C1 segment of cervical spinal cord (tissue), 14 donors: ENCODE measurements around the gene SMARCB1.

Source experiments
- DNase-seq, 14 donors: peaks; one replicate each; lab custom pipeline; 2025; lab: John Stamatoyannopoulos, UW

Gene SMARCB1

DNA sequence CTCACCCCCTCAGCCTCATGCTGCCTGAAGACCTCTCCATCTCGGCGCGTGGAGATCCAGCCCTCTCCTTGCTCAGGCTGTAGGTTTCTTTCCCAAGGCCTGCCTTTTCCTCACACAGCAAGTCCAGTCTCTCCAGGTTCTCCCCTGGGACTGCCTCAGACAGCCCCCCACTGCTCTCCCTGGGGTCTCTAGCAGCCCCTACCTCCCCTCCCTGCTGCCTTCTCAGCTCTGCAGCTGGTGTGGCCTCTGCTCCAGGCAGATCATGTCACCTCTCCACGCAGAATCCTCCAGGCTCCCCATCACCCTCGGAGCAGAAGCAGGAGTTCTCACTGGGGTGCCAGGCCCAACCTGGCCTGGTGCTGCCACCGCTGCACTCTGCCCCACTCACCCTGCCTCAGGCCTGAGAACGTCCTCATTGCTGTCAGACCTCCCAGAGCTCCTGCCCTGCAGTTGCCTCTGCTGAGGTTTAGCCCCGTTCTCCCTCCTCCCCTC lies 15.2 kb downstream of the SMARCB1 start:
- no peak for DNase-seq

DNA sequence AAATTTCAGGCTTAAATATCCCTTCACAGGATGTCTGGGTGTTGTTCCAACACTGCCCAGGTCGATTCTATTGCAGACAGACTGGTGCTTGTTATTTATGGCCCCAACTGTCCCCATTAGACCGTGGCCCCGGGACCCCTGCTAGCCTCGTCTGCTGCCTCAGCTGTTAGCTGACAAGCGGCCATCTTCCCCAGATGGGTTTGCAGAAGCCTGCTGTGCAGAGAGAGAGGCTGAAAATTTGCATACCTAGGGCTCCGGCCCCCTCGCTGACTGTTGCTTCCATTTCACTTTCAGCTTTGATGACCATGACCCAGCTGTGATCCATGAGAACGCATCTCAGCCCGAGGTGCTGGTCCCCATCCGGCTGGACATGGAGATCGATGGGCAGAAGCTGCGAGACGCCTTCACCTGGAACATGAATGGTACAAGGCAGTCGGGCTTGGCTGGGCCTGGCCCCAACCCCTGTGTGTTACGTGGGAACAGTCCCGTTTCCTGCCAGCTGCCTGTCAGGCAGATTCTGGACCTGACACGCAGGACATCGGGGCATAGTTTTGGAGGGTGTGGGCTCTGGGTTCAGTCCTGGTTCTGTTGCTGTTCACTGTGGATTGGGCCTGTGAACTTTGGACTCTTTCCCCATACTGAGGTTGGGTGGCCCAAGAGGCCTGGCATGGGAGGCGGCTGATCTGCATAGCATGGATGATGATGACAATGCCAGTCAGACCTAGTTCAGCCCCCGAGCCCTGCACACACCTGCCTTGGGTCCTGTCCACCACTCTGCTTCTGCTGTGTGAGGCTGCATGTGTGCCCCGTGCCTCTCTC lies 16.4 kb downstream of the SMARCB1 start:
- peak in 2 of 14 donors; percentile 25 to 98 for DNase-seq

DNA sequence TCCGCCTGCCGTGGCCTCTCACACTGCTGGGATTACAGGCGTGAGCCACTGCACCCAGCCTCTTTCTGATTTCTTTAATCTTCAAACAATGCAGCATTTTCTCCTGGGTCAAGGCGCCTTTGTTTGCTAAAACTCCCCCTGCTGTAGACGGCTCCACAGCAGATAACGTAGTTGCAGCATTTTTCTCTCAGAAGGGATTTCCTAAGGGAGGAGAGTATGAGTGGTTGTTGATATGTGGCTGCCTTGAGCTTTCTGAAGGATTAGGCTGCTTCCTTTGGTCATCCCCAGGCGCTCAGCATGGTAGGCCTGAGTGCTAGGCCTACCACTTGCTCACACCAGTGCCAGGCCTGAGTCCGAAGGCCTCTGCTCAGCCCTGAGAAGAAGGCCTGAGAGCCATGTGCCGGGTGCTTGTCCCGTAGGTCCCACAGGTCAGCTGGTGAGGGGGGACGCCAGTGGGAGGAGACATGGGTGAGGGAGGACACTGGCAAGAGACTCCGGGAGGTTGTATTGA lies 18.1 kb downstream of the SMARCB1 start:
- no peak for DNase-seq

DNA sequence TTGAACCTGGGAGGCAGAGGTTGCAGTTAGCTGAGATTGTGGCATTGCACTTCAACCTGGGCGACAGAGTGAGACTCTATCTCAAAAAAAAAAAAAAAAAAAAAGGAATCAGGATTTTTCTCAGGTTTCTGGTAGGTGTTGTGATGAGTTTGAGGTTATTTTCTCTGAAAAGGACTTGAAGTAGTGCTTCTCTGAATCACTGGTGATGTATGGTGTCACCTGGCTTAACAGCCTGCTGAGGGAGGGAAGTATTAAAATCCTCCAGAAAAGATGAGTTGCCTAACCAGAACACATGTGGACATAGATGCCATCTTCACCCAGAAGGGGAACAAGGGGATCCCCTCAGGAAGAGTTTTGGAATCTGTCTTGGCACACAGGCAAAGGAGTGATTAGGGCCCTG lies 20.1 kb downstream of the SMARCB1 start:
- no peak for DNase-seq

DNA sequence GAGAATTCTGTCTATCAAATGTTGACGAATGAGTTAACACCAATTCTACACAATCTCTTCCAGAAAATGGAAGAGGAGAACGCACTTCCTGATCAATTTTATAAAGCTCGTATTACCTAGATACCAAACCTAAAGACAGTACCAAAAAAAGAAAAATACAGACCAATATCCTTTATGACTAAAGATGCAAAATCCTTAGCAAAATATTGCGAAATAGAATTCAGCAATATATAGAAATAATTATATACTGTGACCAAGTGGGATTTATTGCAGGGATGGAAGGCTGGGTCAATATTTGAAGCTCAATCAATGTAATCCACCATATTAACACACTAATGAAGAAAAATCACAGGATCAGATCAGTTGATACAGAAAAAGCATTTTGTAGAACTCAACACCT lies 25.6 kb downstream of the SMARCB1 start:
- no peak for DNase-seq

DNA sequence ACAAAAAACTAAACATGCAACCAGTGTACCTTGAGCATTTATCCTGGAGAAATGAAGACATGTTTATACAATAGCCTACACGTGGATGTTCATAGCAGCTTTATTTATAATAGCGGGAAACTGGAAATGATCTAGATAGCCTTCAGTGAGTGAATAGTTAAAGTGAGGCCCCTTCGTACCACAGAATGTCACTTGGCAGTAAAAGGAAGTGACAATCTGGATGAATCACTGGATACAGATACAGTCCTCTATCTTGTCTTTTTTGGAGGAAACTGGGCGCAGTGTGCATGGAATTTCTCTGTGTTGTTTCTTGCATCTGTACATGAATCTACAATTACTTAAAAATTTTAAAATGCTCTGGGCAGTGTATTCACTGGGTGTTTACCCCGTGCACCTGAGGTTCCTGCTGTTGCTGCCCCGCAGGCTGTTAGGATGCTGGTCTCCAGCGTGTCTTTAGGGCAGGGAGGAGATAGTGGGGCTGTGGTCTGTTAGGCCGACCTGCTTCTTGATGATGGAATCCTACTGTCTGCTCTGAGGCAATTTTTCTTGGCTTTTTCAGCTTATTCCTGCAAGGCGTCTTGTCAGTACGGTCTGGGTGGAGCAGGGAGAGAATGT lies 28.9 kb downstream of the SMARCB1 start:
- no peak for DNase-seq

DNA sequence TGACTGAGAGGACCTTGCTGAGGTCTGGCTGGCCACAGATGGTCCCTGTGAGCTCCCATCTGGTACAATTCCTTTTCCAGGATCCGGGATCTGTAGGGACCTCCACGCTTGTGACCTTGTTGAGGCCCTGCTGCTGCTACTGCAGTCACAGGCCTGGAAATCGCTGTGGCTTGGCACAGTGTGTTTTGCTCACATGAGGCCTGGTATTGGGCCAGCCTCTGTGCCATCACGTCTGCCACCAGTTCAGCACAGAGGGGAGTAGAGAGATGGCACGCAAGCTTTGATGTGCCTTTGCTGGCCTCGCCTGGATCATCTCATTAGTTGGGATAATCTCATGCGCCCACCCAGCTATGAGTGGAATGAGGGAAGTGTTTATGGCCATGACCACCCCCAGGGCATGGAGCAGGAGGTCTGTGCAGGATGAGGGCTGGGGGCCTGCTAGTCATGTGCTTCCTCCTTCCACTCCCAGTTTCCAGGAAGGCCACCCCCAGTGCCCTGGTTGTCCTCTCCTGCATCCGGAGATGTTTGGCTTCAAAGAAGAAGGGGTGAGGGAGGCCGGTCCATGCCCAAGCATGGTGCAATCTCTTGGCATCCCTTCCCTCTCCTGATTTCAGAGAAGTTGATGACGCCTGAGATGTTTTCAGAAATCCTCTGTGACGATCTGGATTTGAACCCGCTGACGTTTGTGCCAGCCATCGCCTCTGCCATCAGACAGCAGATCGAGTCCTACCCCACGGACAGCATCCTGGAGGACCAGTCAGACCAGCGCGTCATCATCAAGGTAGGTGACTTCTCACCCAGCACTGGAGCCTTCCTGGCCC lies 29.6 kb downstream of the SMARCB1 start:
- DNase-seq, result peak in 4 of 14 donors; percentile 15 to 98 (median 44)

DNA sequence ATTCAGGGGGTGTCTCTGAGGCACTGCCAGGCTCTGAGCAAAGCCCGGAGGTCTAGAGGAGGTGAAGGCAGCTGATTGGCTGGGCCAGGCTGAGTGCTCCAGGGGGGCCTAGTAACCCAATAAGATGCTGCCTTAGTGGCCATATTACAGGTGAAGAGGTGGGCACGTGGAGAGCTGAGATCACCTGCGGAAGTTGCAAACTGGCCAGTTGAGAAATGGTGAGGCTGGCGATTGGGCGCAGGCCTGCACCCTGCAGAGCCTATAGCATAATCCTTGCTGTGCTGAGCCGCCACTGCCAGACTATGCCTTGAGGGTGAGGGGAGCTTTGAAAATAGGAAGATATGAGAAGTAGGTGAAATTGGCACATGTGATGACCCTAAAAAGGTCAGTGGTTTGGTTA lies 30.4 kb downstream of the SMARCB1 start:
- no peak for DNase-seq

DNA sequence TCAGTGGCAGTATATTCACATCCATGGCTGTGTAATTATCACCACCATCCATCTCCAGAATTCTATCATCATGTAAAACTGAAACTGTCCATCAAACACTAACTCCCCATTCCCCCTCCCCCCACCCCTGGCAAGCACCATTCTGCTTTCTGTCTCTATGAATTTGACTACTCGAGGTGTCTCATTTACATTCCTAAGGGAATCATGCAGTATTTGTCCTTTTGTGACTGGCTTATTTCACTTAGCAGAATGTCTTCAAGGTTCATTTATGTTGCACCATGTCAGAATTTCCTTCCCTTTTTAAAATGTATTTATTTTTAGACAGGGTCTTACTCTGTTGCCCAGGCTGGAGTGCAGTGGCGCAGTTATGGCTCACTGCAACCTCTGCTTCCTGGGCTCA lies 31.8 kb downstream of the SMARCB1 start:
- DNase-seq, result no peak

DNA sequence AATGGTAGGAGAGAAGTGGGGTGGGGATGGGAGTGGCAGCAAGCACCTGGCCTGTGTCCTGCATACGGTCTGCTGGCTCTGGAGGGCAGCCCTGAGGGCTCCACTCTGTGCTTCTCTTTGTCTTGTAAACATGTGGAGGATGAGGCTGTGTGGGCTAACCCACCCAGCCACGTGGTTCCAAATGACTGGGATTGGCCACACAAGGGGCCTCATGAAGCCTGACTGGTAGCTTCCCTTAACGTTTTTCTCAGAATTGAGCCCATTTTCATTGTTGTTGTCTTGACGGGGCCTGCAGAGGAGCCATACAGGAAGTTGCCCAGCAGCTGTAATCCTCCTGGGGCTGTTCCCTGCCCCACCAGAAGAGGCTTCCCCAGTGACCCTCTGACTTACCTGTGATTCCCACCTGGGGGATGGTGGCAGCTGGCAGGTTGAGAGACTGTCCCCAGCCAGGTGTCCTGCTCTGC lies 34.0 kb downstream of the SMARCB1 start:
- no peak for DNase-seq

DNA sequence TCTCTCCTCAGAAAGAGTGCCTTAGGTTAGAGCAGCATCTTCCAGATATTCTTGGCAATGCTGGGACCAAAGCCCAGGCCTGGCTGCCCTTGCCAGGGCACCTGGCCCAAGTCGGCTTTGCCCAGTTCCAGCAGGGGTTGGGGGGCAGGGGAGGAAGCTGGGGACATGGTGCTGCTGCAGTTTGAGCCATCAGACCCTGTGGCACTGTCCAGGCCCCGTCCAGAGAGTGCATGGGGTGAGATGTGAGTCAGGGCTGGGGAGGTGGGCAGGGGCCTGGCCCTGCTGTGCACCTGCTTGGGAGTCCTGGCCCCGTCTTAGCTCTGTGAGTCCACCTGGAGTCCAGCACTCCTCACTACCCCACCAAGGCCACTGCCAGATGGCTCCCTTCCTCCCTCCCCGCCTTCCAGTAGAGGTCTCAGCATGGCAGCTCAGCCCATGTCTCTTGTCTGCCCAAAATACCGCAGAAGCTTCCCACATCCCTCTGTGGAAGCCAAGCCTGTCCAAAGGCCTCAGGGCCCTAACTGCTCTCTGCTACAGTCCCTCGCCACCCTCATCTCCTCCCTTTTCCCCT lies 35.4 kb downstream of the SMARCB1 start:
- peak in 6 of 14 donors; percentile 53 to 97 (median 70) for DNase-seq

DNA sequence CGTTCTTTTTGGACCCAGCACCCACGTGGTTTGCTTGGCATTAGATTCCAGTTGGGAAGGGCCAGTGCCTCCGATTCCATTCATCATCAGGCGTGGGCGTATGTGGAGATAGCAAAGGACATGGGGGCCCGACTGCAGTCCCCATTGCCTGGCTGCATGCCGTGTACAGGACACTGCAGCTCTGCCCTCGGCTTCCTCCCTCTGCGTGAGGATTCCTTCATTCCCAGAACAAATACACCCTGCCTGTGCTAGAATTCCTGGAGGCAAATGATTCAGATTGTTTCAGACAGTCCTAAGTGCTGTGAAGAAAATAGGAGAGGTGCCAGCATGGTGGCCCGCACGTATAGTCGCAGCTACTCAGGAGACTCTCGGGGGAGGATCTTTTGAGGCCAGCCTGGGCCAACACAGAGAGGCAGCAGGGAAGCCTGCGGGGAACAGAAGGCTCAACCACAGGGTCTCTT lies 36.6 kb downstream of the SMARCB1 start:
- peak in 1 of 14 donors; percentile 85 for DNase-seq

DNA sequence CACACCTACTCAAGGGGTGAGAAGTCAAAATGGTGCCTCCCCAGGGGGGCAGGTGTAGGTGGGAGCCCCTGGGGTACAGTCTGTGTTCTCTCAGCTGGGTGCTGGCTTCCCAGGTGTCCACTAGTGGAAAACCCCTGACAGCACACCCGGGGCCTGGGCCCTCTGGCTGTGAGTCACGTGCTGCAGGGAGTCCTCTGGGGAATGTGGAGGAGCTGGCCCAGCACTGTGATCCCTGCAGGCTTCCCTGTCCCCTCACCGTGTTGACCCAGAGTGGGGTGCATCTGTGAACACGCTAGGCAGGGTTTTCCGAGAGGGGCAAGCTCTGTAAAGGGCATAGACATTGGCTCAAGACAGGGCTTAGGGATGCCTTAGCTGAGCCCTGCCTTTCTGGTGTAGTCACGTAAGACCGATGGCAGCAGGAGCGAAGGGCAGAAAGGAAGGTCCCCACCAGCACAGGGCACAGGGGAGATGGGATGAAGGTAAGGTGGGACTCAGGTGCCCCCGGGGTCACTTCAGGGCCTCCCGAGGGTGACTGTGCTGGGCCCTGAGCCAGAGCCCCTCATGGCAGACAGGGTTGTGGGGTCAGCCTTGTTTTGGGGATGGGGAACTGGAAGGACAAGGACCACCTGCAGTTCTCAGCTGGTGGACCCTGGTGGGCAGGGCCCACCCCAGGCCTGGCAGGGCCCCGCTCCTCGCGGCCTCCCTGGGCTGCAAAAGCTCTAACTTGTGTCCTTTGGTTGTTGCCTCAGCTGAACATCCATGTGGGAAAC lies 37.9 kb downstream of the SMARCB1 start:
- DNase-seq, result no peak

DNA sequence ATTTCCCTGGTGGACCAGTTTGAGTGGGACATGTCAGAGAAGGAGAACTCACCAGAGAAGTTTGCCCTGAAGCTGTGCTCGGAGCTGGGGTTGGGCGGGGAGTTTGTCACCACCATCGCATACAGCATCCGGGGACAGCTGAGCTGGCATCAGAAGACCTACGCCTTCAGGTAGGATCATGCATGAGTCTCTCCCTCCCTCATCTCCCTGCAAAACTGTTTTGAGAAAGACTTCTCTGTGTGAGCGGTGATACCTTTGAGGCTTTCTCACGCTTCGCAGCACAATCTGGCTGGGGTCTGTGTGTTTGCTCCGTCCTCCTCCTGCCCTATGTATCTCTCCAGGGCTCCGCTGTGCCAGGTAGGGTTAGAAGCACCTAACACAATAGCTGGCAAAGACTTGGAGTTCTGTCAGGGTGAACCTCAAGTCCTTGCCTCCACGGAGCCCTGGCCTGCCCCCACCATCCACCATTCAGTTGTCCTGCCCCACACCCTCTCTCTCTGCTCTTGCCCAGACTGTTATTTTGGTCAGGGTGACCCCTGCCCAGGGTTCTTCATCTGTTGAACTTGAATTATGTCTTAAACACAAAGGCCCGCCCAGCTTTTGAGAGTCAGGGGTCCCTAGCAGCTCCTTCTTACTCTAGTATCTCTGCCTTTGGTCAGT lies 38.6 kb downstream of the SMARCB1 start:
- no peak for DNase-seq

DNA sequence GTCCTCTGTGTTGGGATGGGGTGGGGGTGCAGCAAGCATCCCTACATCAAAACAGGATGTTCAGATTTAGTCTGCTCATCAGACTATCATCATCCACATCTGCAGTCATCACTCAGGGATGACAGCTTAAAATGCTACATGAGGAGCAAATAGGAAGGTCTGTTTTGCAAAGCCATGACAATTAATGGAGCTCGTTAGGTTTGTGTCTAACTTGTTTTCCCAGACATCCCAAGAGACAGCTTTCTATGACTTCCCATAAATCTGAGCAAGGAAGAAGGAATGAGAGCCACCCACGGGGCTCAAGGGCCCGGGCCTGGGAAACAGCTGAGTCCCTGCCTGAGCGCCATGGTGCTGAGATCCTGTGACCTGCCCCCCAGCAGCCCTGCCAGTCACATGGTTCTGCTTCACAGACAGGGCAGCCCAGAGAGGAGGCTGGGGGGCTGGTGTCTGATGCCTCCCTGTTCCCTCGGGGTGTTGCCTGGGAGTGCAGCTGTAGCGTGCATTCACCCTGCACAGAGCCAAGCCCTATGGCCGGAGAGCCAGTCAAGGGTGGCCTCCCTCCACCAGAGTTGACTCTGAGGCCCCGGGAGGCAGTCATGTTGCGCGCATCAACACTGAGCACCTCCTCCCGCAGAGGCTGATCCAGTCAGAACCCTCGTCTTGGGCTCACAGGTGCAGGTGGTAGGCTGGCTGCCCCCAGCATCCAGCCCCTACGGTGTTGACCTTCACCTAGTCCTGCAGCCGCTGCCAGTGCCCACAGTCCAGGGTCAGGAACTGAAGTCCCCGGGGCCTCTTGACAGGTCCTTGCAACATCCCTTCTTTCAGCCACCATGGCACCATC lies 40.0 kb downstream of the SMARCB1 start:
- peak in 1 of 14 donors; percentile 30 for DNase-seq

DNA sequence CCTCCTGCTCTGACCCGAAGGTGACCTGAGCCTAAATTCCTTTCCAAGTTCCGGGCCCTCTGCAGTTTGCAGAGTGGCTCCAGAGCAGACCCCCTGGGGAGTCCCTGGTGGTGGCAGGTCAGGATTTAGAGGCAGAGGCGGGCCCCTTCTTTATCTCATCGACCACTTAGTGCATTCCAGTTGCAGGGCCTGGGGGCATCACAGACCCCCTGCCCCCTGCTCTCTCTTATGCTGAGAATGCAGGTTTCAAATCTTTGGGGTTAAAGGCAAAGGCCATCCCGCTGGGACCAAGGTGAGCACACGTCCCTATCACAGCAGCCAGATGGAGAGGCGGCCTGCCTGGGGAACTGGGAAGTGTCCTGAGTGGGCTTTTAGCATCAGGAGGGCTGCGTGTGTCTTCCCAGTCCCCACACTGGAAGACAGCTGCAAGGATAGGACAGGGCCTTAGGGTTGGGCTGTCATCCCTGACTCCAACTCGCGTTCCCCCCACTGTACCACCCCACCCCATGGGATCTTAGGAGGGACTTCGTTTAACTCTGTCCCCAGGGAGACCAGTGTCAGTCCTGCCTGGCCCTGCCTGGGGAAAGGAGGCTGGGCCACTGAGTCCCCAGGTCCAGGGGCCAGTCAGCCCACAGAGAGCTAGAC lies 40.7 kb downstream of the SMARCB1 start:
- DNase-seq, result no peak

DNA sequence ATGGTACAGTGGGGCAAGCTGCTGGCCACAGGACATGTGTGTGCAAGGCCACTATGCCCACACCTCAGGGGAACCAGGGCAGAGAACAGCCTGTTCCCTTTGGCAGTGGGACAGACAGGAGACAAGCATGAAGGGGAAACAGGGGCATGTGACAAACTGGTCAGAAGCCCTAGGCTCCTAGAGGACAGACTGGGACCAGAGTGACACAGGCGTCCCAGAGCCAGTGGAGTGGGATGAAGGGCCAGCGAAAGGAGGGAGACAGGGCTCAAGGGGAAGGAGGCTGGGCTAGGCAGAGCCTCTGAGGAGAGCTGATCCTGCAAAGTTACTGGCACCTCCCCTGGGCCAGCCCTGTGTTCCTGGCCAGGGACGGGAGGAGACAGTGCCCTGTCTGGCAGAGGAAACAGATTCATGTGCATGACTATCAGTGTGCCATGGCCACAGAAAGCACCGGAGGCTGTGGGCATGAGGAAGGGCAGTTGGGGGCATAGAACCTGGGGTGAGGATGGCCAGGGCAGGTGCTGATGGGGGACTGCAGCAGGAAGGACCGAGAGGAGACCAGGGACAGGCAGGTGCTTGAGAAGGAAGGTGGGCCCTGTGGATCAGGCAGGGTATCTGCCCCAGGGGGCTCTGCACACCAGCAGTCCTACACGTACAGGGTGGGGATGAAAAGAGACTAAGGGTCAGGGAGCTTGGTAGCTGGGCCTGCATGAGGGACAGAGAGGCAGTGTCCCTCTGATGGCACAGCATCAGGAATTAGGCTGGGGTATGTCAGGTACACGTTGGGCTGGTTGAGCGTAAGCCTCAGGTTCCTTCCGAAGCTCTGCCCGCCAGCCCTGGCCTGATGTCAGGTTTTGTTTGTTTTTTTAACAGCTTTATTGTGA lies 42.3 kb downstream of the SMARCB1 start:
- DNase-seq, result peak in 6 of 14 donors; percentile 17 to 75 (median 41)
